ENCODE data around the gene RAPGEF4. TPM values are rescaled to one million over a fixed set of nuclear protein-coding genes. Genes with fewer than 3 reads are reported as not detected.

RAPGEF4 gene
- polyA plus RNA-seq, 1 experiment = 1.3 TPM

- POLR2A ChIA-PET = no interaction called here
- Histone ChIP-seq H3K27me3 (ENCODE audit: control insufficient read depth, insufficient read depth, low read length) (no peaks in the 10 kb centered on the region), H3K4me3 (ENCODE audit: low read depth, low read length) (no peak overlapping the region), H3K9me3 (ENCODE audit: control insufficient read depth, insufficient read depth, low read length) (no peaks in the 10 kb centered on the region), H3K27ac (ENCODE audit: low read depth, low read length) (no peak overlapping the region)
- TF ChIP-seq CTCF (IDR thresholded peaks at IDR 0.05; ENCODE audit: low read depth, low read length) = no peak
- CTCF ChIA-PET = no interaction called here
- no peak for DNase-seq (ENCODE audit: low read depth, low spot score)
These were observed 10.4 kb upstream of the RAPGEF4 start for GRCh38 chr2:172725284-172725683.

DNA sequence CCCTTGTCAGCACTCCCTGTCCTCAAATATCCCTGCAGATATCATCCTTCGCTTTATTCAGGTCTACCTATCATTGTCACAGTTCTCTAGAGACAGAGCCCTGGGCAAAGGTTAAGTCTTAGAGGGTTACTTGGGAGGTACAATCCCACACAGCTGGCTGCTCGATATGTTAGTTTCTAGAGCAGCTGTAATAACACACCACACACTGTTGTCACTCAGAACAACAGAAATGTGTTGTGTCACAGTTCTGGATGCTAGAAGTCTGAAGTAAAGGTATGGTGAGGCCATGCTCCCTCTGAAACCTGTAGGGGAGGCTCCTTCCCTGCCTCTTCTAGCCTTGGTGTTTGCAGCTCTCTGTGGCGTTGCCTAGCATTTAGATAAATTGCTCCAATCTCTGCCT is 9.9 kb upstream of the RAPGEF4 start:
- H3K27me3 ChIP-seq (ENCODE audit: control insufficient read depth, insufficient read depth, low read length) = no peaks in the 10 kb centered on the region
- DNase-seq (ENCODE audit: low read depth, low spot score) = no peak
- no peak overlapping the region for H3K27ac ChIP-seq (ENCODE audit: low read depth, low read length)
- no peak overlapping the region for H3K4me3 ChIP-seq (ENCODE audit: low read depth, low read length)
- CTCF ChIA-PET = no interaction called here
- H3K9me3 ChIP-seq (ENCODE audit: control insufficient read depth, insufficient read depth, low read length) = no peaks in the 10 kb centered on the region
- no peak for TF ChIP-seq CTCF (IDR thresholded peaks at IDR 0.05; ENCODE audit: low read depth, low read length)
- POLR2A ChIA-PET = no interaction called here

GRCh38 chr2:172726172-172726735 is 9.4 kb upstream of the RAPGEF4 start:
- ChIA-PET CTCF (no interaction called here), POLR2A (no interaction called here)
- H3K4me3 ChIP-seq (ENCODE audit: low read depth, low read length) = no peak overlapping the region
- H3K9me3 ChIP-seq (ENCODE audit: control insufficient read depth, insufficient read depth, low read length) = no peaks in the 10 kb centered on the region
- no peak overlapping the region for H3K27ac ChIP-seq (ENCODE audit: low read depth, low read length)
- no peak for TF ChIP-seq CTCF (IDR thresholded peaks at IDR 0.05; ENCODE audit: low read depth, low read length)
- DNase-seq (ENCODE audit: low read depth, low spot score) = no peak
- H3K27me3 ChIP-seq (ENCODE audit: control insufficient read depth, insufficient read depth, low read length) = peaks cover under 1% of the 10 kb centered on the region

- Histone ChIP-seq H3K9me3 (ENCODE audit: control insufficient read depth, insufficient read depth, low read length) (no peaks in the 10 kb centered on the region), H3K4me3 (ENCODE audit: low read depth, low read length) (no peak overlapping the region), H3K27me3 (ENCODE audit: control insufficient read depth, insufficient read depth, low read length) (peaks cover 16% of the 10 kb centered on the region), H3K27ac (ENCODE audit: low read depth, low read length) (no peak overlapping the region)
- POLR2A ChIA-PET = no interaction called here
- CTCF ChIA-PET = no interaction called here
- no peak for TF ChIP-seq CTCF (IDR thresholded peaks at IDR 0.05; ENCODE audit: low read depth, low read length)
- DNase-seq (ENCODE audit: low read depth, low spot score) = no peak
These were observed 5.2 kb upstream of the RAPGEF4 start for GRCh38 chr2:172730411-172730810.

DNA sequence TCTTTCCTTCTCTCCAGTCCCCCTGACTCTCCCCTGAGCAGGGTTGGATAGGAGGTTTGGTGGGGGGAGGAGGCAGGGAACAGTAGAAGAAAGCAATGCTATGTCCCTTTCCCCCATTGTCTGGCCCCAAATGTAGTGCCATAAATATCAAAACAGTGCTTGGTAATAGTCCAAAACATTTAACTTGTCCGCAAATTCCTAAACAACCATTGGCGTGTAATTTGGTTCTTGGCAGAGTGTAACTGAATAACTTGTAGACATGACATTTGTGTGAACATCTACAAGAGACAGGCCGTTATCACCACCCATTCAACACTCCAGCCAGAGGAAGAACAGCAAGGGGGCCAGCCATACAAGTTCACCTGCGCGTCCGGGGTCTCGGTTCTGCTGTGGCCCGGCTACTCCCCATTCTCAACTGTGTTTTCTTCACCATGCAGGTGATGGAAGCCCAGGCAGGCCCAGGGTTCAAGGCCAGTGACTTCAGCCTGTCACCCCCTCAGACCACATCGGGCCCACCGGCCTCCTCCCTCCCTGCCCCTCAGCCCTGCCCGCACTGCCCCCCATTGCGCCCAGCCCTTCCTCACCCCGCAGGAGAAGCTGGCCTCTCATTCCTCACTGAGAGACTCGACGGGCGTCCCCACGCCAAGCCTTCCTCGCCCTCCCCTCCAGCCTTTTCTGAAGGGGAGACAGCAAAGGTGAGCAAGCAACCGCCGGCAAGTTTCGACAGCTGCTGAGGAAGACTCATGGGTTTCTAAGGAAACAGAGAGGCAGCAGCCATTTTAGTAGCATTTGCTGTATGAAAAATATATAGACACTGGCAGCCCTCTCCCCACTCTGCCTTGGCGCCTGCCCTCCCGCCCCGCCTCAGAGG is 699 bp upstream of the RAPGEF4 start:
- ChIA-PET POLR2A (no interaction called here), CTCF (no interaction called here)
- H3K9me3 ChIP-seq (ENCODE audit: control insufficient read depth, insufficient read depth, low read length) = no peaks in the 10 kb centered on the region
- peak overlapping the region; percentile 54 for H3K4me3 ChIP-seq (ENCODE audit: low read depth, low read length)
- no peak overlapping the region for H3K27ac ChIP-seq (ENCODE audit: low read depth, low read length)
- TF ChIP-seq CTCF (IDR thresholded peaks at IDR 0.05; ENCODE audit: low read depth, low read length) = no peak
- DNase-seq (ENCODE audit: low read depth, low spot score) = no peak
- peaks cover 26% of the 10 kb centered on the region for H3K27me3 ChIP-seq (ENCODE audit: control insufficient read depth, insufficient read depth, low read length)
